PC-9 (cell line): ENCODE data around the gene MSI2.

ENCODE experiments used
- CTCF ChIP-seq: fragments of 200-600 bp; sonication (generic); conservative IDR thresholded peaks from 2 replicates; pipeline ENCODE4 v1.6.1; 2017; ENCODE audit warnings: mixed run types, antibody characterized with exemption, mild to moderate bottlenecking, moderate library complexity
- EZH2 ChIP-seq: fragments of 200-600 bp; sonication (generic); IDR thresholded peaks from 2 replicates; pipeline ENCODE4 v1.8.0; 2017; ENCODE audit warnings: antibody characterized with exemption, low read depth

DNA sequence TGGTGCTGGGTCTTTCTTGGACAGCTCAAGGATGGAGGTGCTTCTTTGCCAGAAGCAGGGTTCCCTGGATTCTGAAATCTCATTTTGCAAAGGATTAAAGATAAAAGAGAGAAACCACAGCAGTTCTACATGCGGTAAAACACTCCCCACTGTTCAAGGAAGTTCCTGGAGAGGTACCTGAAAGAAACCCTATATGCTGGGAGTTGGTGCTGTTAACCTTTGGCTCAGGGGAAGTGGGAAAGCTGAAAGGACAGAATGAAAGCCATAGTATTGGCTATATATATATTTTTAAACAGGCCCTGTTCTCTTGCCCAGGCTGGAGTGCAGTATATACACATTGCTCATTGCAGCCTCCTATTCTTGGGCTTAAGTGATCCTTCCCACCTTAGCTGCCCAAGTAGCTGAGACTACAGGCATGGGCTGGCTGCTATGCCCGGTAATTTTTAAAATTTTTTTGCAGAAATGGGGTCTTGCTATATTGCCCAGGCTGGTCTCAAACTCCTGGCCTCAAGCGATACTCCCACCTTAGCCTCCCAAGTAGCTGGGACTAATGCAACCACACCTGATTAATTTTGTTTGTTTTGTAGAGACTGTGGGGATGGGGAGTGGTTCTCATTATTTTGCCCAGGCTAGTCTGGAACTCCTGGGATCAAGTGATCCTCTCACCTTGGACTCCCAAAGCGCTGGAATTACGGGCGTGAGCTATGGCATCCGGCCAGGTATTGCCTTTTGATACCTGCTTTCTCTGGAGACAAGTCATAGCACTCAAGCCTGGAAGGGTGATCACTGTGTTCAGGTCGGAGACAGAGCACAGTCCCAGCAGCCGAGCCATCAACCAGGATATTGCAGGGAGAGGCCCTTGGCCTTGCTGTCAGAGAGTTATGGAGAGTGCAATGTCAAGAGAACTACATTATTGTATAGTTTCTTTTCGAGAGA is 55.2 kb downstream of the MSI2 start:
- TF ChIP-seq CTCF (no peak), EZH2 (no peak)
